ENCODE data around the gene ALDOC. TPM values are rescaled to one million over a fixed set of nuclear protein-coding genes. Genes with fewer than 3 reads are reported as not detected.

The ALDOC gene
- total and polyA plus RNA-seq, 10 donors: 16.9 to 64.4 (median 31.6) TPM

DNA sequence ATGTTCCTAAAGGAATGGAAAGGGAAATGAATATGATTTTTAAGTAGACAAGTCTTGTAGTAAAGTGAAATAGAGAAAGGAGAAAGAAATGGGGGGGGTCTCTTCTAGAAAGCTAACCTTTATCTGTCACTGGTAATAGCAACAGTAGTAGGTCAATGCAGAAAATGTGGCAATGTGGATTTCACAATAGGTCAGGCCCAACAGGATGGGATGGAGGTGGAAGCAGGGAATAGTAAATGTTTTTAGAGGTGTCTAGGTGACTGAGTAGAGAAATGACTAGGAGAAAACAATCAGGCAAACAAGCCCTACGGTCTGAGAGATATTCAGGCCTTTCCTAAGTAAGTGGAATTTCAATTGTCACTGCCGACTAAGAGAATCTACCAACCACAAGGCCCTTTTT lies 43.3 kb upstream of the ALDOC start:
- Histone ChIP-seq H3K36me3 (peaks cover 16 to 100% (median 98%) of the 10 kb centered on the region in 6 donors), H3K27ac (no peak overlapping the region), H3K9me3 (no peaks in the 10 kb centered on the region), H3K4me1 (peaks cover 0 to 7% (median 0%) of the 10 kb centered on the region in 6 donors), H3K4me3 (no peak overlapping the region), H3K27me3 (replicated peaks in 1 of 7) (no peaks in the 10 kb centered on the region)
- WGBS, 5 donors: 78 to 96% (median 93%) methylated on average over 2 of the region's 2 CpGs
- DNase-seq: no peak
- intact Hi-C loops (cut with DNase I; ENCODE audit: low total_unique reads): no loop called here
- TF ChIP-seq POLR2A (IDR thresholded peaks at IDR 0.05): no peak
- TF ChIP-seq, protein P1, sequence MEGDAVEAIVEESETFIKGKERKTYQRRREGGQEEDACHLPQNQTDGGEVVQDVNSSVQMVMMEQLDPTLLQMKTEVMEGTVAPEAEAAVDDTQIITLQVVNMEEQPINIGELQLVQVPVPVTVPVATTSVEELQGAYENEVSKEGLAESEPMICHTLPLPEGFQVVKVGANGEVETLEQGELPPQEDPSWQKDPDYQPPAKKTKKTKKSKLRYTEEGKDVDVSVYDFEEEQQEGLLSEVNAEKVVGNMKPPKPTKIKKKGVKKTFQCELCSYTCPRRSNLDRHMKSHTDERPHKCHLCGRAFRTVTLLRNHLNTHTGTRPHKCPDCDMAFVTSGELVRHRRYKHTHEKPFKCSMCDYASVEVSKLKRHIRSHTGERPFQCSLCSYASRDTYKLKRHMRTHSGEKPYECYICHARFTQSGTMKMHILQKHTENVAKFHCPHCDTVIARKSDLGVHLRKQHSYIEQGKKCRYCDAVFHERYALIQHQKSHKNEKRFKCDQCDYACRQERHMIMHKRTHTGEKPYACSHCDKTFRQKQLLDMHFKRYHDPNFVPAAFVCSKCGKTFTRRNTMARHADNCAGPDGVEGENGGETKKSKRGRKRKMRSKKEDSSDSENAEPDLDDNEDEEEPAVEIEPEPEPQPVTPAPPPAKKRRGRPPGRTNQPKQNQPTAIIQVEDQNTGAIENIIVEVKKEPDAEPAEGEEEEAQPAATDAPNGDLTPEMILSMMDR (IDR thresholded peaks at IDR 0.05 in 8 of 11, conservative IDR thresholded peaks at IDR 0.05 in 3 of 11): no peak
- no peak for TF ChIP-seq POLR2AphosphoS5 (IDR thresholded peaks at IDR 0.05)

- peaks cover 18 to 100% (median 98%) of the 10 kb centered on the region in 6 donors for H3K36me3 ChIP-seq
- H3K9me3 ChIP-seq: no peaks in the 10 kb centered on the region
- WGBS, 5 donors: 96 to 99% (median 97%) methylated on average over 3 of the region's 3 CpGs
- H3K4me1 ChIP-seq: peaks cover 0 to 19% (median under 1%) of the 10 kb centered on the region in 6 donors
- no peak overlapping the region for H3K27ac ChIP-seq
- DNase-seq: no peak
- intact Hi-C loops (cut with DNase I; ENCODE audit: low total_unique reads): no loop called here
- H3K27me3 ChIP-seq (replicated peaks in 1 of 7): no peaks in the 10 kb centered on the region
- no peak overlapping the region for H3K4me3 ChIP-seq
- TF ChIP-seq POLR2AphosphoS5 (IDR thresholded peaks at IDR 0.05): no peak
- TF ChIP-seq, protein P1 (IDR thresholded peaks at IDR 0.05 in 8 of 11, conservative IDR thresholded peaks at IDR 0.05 in 3 of 11): no peak
- no peak for TF ChIP-seq POLR2A (IDR thresholded peaks at IDR 0.05)
These were observed 41.8 kb upstream of the ALDOC start for GRCh38 chr17:28618464-28618863.

GRCh38 chr17:28616281-28616680 lies 39.6 kb upstream of the ALDOC start:
- intact Hi-C loops (cut with DNase I; ENCODE audit: low total_unique reads): no loop called here
- TF ChIP-seq POLR2A (IDR thresholded peaks at IDR 0.05) (no peak), POLR2AphosphoS5 (IDR thresholded peaks at IDR 0.05) (no peak)
- TF ChIP-seq, protein P1 (IDR thresholded peaks at IDR 0.05 in 8 of 11, conservative IDR thresholded peaks at IDR 0.05 in 3 of 11): no peak
- DNase-seq: no peak
- Histone ChIP-seq H3K36me3 (peaks cover 17 to 100% (median 79%) of the 10 kb centered on the region in 6 donors), H3K4me1 (peaks cover 0 to 31% (median 6%) of the 10 kb centered on the region in 6 donors), H3K4me3 (no peak overlapping the region), H3K27me3 (replicated peaks in 1 of 7) (no peaks in the 10 kb centered on the region), H3K9me3 (no peaks in the 10 kb centered on the region), H3K27ac (no peak overlapping the region)
- 82 to 93% (median 87%) methylated on average over 7 of the region's 7 CpGs for WGBS, 5 donors

- no peak overlapping the region for H3K27ac ChIP-seq
- WGBS, 5 donors: 80 to 90% (median 87%) methylated on average over 4 of the region's 4 CpGs
- peaks cover 17 to 100% (median 74%) of the 10 kb centered on the region in 6 donors for H3K36me3 ChIP-seq
- intact Hi-C loops (cut with DNase I; ENCODE audit: low total_unique reads): no loop called here
- TF ChIP-seq POLR2AphosphoS5 (IDR thresholded peaks at IDR 0.05): no peak
- TF ChIP-seq, protein P1 (IDR thresholded peaks at IDR 0.05 in 8 of 11, conservative IDR thresholded peaks at IDR 0.05 in 3 of 11): no peak
- no peak for TF ChIP-seq POLR2A (IDR thresholded peaks at IDR 0.05)
- no peaks in the 10 kb centered on the region for H3K9me3 ChIP-seq
- no peak for DNase-seq
- H3K4me3 ChIP-seq: no peak overlapping the region
- H3K4me1 ChIP-seq: peaks cover 0 to 31% (median 6%) of the 10 kb centered on the region in 6 donors
- H3K27me3 ChIP-seq (replicated peaks in 1 of 7): no peaks in the 10 kb centered on the region
These were observed 38.7 kb upstream of the ALDOC start for GRCh38 chr17:28615260-28615940.
